ENCODE data around the gene COPE.

COPE gene

DNA sequence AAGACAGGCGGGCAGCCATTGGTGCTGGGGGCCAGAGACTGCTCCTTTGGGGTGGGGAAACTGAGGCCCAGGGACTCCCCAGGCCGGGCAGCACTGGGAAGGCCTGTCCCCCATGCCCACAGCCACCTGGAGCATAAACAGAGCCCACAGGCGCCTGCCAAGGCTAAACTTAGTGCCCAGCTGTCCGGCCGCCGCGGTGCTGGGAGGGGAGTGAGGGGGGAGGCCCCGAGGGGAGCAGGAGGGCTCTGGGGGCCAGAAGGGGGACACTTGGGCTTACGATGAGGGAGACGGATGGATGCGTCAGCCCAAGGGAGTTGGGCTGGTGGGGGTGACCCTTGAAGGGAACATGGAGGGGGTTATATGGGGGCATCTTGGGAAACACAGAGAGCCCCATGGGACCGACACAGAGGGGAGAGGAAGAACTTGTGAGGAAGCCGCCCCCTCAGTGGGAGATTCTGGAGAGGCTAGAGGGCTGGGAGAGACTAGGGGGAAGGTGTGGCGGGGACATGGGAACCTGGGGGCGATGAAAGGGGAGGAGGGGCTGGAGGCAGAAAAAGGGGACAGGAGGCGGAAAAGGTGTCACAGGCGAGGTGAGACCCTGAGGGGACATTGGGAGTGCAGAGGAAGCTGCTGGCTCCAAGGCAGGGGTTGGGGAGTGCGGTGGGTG is 25.5 kb downstream of the COPE start:
- DNase-seq, result no peak

DNA sequence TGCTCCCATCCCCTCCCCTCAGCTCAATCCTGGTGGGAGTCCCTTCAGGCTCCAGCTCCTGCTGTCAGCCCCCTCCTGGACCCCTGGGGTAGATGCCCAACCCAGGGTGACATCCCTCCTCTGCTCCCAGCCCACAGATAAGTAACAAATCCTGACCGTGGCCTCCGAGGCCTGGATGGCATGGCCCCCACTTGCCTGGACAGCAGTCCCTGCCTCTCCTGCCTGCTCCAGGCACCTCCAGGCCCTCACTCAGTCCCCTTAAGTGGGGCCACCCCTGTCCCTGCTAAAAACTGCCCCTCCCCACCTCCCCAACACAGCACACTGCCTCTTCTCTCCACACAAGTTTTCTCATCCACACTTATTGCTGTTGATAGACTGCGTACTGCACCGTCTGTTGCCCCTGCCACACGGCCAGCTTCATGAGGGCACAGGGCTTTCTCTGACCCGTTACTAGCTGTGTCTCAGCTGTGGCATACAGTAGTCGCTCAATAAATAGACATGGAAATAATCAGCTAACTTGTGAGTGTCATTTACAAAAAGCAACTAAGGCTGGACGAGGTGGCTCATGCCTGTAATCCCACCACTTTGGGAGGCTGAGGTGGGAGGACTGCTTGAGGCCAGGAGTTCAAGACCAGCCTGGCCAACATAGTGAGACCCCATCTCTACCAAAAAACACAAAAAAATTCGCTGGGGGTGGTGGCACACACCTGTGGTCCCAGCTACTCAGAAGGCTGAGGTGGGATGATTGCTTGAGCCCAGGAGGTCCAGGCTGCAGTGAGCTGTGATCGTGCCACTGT is 29.0 kb downstream of the COPE start:
- no peak for DNase-seq

DNA sequence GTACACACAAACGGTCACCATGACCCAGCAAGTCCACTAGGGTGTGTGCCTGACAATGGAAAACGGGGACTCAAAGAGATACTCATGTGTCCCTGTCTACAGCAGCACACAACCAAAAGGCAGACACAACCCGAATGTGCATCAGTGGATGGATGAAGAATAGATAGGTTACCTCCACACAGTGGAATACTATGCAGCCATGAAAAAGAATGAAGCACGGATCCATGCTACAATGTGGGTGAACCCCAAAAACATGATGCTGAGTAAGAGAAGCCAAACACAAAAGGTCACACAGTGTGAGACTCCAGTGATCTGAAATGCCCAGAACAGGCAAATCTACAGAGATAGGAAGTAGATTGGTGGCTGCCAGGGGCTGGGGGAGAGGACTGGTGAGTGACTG is 32.2 kb downstream of the COPE start:
- DNase-seq, result no peak

DNA sequence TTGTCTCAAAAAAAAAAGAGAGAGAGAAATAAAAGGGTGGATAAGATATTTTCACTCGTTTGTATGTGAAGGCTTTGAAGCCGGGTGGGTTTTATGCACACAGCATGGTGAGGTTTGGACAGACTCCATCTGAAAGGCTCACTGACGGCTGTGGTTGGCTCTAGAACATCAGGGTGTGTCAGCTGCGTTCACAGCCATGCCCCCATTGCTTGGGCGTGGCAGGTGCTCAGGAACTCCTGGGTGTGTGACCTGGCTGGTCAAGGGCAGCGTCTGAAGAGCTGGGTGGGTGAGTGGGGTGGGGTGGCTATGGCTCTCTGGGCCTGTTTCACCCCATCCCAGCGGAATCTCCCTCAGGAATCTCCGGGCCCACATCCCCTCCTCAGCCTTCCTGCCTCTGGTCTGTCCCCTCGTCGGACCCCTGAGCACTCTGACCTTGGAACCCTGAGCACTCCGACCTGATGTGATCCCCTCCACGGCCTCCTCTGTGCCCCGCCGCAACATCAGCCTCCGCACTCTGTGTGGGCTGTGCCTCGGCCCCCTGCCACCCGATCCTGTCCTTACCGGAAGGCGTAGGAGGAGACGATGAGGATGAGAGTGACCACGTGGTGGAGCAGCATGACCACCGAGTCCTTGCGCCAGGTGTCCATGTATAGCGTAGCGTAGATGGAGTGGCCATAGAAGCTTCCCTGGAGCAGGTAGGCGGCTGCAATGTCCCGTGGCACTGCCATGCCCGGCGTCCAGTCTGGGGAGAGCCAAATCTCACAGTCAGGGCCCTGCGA is 35.5 kb downstream of the COPE start:
- no peak for DNase-seq

DNA sequence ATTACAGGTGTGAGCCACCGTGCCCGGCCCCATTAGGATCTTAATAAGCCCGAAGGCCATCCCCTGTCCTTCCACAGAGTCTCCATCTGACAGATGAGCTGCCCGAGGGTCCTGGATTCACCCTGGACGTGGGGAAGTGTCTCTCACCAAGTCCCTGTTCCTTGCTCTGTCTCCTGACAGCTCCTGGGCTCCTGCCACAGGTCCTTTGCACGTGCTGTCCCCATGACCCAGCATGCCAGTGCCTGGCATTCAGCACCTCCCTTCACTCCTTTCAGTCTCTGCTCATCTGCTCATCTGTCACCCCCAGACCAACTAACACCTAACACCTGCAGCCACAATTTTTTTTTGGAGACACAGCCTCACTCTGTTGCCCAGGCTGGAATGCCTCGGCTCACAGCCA is 37.7 kb downstream of the COPE start:
- no peak for DNase-seq

DNA sequence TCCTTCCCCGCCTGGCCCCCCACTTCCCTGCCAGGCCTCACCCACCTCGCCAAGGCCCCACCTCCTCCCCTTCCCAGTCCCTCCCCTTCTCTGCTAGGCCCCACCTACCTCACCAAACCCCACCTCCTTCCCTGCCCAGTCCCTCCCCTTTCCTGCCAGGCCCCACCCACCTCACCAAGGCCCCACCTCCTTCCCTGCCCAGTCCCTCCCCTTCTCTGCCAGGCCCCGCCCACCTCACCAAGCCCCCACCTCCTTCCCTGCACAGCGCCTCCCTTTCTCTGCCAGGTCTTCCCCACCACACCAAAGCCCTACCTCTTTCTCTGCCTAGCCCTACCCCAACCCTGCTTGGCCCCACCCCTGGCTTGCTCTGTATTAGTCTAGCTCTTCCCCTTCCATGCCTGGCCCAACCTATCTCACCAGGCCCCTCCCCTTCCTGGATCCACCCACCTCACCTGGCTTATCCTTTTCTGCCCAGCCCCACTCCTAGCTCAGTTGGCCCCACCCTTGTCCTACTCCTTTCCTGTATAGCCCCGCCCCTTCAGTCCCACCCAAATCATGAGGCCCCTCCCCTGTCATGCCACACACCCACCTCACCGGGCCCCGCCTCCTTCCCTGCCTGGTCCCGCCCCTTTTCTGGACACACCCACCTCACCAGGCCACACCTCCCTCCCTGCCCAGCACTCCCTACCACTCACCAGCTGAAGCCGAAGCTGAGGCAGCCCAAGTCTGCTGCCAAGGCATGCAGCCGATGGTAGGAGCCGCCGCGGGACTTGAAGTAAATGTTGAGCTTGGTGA is 39.4 kb downstream of the COPE start:
- DNase-seq, result no peak

DNA sequence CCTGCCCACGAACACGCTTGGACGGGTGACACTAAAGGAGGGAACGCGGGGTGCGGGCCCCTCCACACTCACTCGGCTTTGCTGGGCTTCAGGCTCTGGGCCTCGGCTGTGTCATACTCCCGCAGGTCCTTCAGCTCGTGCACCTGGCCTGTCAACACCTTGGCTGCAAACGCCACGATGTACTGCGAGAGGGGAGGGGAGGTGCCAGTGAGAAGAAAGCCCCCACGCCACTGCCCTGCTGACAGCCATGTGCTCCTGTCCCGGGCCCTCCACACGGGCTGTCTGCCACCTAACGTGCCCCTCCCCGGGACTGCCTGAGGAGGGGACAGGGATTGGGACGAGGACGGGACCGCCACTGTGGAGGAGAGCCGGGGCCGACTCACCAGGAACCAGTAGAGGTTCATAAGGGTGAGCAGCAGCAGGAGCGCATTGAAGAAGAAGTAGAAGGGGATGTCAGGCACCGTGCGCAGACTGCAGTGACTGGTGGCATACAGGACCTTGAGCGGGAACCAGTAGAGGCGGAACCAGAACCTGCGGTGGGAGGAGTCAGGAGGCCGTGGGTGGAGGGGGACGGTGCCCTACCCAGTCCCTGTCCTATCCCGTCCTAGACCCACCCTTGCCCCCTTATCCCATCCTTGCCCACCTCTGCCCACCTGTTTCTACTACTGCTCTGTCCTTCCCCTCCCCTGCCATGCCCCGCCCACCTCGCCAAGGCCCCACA is 40.2 kb downstream of the COPE start:
- DNase-seq, result no peak

DNA sequence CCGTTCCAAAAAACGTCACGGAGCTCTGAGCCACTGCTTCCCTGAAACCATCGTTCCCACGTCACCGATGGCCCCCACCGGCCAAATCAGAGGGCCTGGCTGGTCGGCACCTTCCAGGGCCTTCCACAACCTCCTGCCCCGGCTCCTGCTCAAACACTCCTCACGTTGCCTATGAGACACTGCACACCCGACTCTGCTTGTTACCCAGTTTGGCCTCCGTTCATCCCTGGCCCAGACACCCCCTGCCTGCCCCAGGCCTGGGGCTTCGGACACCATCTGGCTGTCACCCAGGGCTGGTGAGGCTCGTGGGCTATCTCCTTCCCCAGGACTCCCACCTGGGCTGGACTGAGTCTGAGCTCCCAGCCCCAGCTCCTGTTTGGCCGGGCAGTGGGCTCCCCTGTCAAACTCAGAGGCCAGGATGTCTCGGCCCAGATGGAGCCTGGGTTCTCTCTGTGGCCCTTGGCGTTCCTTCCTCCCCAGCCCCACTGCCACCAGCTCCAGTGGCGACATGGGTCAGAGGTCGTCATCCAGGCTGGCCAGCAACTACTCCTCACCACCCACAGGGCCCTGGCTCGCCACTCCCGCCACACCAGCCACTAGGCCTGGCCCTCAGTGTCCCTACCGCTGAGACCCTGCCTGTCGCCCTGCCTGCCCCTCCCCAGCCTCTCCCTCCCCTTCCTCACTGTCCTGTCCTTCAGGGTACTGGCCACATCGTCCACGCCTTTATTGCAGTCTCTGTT is 41.0 kb downstream of the COPE start:
- DNase-seq, result no peak

DNA sequence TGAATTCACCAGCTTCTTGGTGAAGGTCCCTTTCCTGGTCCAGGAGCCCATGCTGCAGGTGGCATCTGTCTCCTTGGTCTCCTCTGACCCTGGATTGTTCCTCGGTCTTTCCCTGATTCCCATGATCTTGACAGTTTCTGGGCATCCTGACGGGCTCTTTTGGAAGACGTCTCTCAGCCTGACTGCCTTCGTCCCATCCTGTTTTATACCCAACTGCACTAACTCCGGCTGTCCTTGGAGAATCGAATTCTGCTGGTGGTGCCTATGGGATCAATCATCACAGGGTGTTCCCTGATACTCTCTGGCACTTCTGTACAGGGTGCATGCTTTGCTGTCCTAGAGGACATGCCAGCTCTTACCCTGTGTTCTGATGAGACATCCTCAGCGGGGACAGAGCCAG is 42.3 kb downstream of the COPE start:
- no peak for DNase-seq

DNA sequence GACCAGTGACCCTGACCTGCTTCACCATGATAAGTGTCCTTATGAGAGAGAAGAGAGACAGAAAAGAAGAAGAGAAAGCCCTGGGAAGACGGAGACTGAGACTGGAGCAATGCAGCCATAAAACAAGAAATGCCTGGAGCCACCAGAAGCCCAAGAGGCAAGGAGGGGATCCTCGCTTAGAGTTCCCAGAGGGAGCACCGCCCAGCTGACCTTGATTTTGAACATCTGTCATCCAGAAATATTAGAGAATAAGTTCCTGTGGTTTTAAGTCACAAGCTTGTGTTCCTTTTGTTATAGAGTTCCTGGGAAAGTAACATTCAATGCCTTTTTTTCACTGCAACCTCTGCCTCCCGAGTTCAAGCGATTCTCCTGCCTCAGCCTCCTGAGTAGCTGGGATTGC is 43.5 kb downstream of the COPE start:
- DNase-seq, result no peak

DNA sequence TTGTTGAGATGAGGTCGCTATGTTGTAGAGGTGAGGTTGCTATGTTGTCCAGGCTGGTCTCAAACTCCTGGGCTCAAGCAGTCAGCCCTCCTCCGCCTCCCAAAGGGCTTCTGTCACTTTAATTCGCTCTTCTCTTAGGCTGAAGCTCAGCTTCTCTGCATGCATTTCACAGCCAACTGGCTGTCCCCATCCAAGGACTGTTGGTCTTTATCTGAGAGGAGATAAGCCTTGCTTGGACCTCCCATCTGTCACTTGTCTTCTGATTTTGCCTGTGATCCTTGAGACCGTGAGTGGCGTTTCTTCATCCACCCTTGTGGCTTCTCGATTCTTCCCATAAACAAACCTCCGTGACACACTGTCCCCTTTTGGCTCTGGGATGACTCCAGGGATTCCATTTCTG is 47.6 kb downstream of the COPE start:
- DNase-seq, result no peak

DNA sequence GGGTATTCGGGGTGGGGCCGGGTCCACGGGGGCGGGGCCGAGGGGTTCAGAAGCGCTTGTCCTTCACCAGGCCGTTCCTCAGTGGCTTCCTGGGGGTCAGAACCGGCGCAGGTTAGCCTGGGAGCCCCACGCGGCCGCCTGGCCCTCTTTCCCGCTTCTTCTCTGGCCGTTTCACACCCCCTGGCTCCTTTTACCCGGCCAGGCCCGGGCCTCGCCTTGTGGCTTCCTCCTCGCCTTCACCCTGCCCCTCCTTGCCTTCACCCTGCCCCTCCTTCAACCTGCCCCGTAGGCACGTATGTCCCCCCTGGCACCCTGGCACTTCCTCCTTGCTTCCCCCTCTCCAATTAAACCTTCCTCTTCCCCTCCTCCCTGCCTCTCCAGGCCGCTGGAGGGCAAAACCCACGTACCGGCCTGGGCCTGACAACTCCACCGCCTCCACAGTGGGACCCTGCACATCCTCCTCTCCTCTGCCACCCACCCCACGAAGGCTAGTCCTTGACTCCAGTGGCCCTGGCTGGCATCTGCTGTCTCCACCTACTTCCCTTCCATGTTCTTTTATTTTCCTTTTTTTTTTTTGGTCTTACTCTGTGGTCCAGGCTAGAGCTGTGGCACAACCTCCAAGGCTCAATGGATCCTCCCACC is 48.5 kb downstream of the COPE start:
- DNase-seq, result no peak

DNA sequence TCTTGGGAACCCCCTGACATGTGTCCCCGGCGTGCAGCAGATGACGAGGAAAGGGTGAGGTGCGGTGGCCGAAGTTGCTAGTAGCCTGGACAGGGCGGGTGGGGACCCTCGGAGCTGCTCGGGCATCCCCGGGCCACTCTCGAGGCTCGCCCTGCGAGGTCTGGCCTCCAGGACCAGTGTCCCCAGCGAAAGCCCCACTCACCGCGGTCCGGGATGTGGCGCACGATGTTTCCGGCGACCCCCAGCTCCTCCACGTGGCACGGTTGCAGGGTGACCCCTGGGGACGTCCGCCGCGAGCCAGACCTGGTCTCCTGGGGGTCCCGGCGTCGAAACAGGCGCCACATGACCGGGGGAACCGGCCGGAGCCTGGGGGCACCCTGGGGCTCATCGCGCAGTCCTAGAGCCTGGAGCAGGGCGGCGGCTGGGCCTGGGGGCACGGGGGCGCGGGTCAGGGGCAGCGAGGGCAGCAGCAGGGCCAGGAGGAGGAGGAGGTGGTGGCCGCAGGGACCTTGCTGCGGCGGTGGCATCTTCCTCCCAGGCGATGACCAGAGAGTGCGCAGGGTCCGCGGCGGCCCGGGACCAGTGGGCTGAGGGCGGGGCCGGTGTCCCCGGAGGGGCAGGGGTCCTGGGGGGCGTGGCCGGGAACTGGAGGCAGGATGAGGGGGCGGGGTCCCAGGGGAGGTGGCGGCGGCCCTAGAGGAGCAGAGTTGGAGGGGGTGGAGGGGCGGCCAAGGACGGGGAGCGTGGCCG is 49.2 kb downstream of the COPE start:
- no peak for DNase-seq

DNA sequence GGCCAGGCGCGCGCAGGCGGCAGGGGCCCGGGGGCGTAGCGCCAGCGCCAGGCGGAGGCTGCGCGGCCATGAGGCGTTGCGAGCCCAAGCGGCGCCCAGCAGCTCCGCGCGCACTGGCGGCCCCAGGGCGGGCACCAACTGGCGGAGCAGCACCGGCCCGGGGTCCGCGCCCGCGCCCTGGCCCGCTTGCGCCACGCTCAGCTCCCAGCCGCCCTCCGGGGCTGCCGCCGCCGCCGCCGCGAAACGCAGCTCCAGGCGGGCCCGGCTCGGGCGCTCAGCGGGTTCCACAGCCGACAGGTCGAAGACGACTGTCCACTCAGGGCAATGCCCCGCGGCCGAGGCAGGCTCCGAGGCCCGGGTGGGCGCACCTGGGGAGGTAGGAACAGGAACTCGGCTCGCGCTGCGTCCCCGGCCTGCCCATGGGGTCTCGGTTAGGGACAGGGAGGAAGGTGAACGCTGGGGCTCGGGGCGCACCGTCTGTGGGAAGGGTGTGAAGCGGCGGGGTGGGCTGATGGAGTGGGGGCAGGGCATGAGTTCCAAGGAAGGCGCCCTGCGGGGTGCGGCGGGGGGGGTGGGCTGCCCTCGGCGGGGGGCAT is 50.1 kb downstream of the COPE start:
- no peak for DNase-seq

DNA sequence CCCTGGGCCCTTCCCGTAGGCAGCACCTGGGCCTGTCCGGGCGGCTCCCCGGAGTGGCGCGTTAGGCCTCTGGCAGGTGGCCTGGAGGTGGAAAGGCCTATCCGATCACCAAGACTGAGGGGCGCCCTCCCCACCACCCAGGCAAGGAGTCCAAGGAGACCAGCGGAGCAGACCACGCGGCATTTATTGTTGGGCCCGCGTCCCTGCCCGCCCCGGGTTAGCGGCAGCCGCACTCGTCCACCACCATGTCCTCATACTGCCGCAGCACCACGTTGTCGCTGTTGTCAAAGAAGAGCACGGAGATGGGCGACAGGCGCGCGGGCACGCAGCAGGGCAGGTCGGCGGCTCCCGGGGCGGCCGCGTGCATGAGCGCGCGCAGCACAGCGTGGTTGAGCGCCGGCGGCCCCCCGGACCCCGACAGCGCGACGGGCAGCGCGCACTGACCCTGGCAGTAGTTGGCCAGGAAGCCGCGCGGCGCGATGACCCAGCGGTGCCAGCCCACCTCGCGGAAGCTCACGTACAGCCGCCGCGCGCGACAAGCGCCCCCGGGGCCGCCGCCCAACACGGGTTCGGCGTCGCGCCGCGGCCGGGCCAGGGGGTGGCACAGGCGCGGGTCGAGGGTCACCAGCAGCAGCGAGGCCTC is 50.7 kb downstream of the COPE start:
- DNase-seq, result no peak

DNA sequence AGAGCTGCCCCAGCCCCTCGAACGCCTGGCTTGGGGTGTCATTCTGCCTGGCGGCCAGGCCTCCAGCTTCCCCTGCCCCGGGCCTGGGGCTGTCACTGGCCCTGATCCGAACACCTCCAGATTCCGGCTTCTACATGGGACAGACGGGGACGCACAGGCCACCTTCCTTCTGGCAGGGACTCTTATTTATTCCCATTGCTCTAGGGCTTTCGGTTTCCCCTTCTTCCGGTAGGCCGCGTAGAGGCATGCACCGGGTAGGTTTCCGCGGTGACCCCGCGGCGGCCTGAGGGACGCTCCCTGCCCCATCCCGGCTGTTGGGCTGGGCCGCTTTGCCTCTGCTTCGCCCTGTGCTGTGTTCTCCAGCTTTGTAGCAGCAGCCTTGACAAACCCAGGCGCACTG is 51.4 kb downstream of the COPE start:
- no peak for DNase-seq

DNA sequence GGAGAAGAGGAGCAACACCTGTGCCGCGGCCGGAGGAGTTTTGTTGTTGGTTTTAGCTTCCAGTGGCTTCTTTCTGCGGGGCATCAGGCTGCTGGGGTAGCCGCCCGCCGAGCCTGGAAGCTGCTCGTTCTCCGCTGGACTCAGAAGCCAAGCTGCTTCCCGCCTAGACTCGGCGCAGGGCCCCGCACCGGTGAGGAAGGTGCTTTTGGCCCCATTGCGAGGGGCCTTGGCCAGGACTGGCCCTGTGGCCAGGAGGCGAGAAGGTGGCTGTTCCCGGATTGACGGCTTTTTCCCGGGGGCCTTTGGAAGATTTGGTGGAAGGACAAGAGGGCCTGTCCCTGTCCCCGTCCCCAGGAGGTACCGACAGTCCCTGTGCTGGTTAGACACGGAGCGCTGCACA is 52.0 kb downstream of the COPE start:
- no peak for DNase-seq

DNA sequence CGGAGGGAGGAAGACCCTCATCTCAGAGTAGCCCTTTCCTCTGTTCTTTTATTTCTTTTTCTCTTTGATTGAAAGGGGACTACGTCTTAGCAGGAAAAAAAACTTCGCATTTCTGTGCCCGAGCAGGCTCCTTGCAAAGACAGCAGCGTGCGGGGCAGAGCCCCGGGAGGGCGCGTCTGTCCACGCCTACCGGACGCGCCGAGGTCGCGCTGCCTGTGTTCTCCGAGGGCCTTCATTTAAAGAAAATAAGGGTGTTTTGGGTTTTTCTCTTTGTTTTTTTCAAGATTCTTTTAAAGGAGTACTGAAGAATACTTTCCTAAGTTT is 52.4 kb downstream of the COPE start:
- no peak for DNase-seq

DNA sequence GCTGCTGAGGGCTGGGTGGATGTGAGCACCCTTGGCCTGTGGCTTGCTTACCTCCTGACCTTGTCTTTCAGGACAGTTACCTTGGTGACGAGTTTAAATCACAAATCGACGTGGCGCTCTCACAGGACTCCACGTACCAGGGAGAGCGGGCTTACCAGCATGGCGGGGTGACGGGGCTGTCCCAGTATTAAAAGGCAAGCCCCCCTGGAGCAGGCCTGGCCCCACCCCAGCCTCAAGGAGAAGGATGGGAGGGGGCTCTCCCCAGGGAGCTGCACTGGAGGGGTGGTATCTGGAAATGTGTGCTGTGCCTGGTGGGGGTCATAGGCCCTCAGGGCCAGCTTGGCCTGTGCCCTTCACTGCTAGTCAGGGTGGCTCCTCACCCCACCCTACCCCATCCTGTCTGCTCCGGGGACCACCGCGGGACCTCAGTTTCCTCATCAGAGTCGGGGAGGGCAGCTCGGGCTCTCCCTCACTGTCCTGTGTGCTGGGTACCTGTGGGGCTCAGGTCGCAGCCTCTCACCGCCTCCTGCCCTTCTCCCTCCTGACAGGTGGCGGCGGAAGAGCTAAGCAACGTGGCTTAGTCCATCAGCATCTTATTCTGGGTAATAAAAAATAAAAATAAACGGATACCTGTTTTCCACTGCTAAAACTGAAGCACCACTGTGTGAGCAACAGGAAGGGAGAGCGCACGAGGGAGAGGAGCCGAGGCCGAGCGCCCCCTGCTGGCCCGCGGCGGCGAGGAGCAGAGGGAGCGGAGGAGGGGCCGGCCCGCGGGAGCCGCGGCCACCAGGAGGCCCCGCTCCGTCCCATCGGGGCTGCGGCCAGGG is 53.0 kb downstream of the COPE start:
- DNase-seq, result peak; percentile 45

All from fibroblast of skin of right quadriceps (primary cell).